Activated T-cell treated with anti-CD3 and anti-CD28 coated beads for 4 hours (primary cell): ENCODE measurements around the gene TMEM131.
"Not testable (repeated sequence)": the region's sequence is repeated elsewhere in the genome, so short reads cannot be mapped to it uniquely, and the experiment has no call there.

Experiments
- DNase-seq: peaks from one replicate; pipeline ENCODE4 v3.0.0-alpha.2; 2020

TMEM131 gene, protein sequence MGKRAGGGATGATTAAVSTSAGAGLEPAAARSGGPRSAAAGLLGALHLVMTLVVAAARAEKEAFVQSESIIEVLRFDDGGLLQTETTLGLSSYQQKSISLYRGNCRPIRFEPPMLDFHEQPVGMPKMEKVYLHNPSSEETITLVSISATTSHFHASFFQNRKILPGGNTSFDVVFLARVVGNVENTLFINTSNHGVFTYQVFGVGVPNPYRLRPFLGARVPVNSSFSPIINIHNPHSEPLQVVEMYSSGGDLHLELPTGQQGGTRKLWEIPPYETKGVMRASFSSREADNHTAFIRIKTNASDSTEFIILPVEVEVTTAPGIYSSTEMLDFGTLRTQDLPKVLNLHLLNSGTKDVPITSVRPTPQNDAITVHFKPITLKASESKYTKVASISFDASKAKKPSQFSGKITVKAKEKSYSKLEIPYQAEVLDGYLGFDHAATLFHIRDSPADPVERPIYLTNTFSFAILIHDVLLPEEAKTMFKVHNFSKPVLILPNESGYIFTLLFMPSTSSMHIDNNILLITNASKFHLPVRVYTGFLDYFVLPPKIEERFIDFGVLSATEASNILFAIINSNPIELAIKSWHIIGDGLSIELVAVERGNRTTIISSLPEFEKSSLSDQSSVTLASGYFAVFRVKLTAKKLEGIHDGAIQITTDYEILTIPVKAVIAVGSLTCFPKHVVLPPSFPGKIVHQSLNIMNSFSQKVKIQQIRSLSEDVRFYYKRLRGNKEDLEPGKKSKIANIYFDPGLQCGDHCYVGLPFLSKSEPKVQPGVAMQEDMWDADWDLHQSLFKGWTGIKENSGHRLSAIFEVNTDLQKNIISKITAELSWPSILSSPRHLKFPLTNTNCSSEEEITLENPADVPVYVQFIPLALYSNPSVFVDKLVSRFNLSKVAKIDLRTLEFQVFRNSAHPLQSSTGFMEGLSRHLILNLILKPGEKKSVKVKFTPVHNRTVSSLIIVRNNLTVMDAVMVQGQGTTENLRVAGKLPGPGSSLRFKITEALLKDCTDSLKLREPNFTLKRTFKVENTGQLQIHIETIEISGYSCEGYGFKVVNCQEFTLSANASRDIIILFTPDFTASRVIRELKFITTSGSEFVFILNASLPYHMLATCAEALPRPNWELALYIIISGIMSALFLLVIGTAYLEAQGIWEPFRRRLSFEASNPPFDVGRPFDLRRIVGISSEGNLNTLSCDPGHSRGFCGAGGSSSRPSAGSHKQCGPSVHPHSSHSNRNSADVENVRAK (N-terminal part only)

DNA sequence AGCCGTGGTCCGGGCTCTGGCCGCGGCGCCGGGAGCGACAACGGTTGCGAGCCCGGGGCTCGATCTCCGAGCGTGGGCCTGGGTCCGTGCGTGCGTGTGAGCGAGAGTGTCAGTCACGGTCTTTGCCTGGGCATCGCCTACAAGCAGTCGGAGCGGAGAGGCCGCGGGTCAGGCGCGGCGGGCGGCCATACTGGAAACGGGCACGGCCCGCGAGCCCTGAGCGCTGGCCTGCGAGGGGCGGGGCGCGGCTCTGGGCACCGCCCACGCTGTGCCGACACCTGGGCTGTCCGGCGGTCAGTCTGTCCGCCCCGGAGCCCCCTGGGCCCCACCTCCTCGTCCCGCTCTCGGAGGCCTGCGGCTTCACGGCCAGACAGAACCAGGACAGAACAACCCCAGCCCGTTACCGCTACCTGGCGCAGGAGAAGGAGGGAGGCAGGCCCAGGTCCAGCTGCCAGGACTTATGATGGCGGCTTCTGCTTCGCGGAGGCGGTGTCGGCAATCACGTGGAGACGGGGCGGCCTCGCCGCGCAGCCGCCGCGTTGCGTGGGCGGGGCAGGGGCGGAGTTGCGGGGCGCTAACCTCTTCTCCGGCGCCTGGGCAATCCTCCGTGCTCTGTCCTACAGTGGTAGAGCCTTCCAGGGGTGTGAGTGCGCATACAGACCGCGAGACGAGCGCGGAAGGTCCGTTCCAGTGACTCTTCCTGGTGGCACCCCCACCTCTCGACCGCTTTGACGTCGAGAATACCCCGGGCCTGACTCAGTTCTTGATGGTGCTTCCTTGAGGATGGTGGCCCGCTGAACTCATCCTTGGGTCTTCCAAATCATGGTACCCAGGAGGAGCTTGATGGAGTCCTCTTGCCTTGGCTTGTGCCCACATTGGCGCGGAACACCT is at the start of gene TMEM131:
Gene TMEM131, minus strand, starts transcription at position 215 of the 891 bp plus-strand sequence. CDS start 286 bp downstream, outside the sequence.
- DNase-seq = peak; percentile 95

- DNase-seq = not testable (repeated sequence)
Measured at GRCh38 chr2:98044730-98045129, 49.0 kb upstream of the TMEM131 start.

DNA sequence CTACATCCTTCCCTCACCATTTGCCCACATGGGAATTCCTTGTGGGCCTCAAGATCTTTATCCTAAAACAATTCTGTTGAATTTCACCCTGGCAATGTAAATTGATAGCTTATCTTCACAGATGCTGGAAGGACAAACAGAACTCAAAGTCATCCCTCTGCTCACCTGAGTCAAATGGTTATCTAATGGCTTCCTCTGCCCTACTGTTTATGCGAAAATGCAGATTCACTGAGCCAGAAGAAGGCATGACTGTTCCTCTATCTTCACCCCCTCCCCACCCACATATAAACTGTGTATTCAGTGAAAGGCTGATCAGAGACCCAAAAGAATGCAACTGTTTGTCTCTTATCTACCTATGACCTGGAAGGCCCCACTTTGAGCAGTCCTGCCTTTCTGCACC is 47.4 kb upstream of the TMEM131 start:
- no peak for DNase-seq

DNA sequence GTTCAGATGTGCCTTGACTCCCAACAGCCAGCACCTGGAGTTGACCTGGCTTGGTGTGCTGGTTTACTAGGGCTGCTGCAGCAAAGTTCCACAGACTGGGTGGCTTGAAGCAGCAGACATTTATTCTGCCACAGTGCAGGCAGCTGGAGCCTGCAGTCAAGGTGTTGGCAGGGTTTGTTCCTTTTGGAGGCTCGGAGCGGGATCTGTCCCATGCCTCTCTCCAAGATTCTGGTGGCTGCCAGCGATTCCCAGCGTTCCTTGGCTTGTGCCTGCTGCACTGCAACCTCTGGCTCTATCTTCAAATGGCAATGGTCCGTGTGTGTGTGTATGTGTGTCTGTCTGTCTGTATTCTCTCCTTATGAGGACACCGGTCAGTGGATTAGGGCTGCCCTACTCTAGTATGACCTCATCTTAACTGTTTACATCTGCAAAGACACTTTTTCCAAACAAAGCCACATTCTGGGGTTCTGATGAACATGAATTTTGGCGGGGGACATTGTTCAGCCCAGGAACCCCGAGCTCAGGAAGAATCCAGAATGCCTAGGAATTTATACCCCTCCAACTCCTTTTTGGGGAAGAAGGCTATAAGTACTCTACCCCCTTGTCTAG is 44.7 kb upstream of the TMEM131 start:
- no peak for DNase-seq

DNA sequence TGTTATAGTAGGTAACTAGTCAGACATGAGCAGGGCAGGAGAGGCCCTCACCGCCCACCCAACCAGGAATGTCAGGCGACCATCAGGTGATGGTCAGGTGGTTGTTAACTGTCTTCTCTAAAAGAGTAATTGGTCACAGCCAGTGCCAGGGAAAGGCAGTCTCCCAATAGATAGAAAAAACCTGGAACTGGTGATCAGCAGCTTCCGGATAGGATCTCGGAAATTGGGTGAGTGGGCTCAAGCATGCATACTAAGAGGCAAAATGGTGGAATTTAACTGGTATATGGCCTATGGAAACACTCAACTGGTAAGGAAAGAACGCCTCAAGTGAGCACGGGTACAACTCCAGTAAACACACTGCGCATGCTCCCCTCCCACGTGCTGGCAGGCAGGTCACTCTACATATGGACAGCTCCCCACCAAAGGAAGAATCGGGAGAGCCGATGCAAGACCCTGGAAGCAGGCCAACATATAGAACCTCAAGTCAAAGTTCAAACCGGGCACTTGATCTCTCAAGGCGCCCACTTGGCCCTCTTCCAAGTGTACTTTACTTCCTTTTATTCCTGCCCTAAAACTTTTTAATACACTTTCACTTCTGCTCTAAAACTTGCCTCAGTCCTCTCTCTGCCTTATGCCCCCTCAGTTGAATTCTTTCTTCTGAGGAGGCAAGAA is 43.5 kb upstream of the TMEM131 start:
- DNase-seq = no peak

GRCh38 chr2:98037666-98038336 is 42.1 kb upstream of the TMEM131 start:
- no peak for DNase-seq

DNA sequence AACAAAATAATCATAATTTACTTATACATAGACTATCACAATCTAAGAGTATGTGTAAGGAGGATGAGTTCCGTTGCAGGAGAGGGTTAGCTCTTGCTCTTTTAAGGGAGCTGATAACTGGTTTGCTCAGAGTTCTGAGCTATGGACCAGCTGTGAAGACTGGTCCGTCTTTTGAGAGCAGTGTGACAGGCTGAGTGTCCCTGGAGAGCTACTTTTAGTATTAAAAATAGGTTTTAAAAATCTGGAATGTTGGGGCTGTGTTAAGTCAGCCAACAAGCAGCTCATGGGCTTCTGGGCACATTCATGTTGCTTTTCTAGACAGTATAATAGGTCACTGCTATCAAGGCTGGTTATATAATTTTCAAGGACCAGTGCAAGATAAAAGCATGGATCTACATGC is 41.5 kb upstream of the TMEM131 start:
- DNase-seq = no peak

GRCh38 chr2:98036349-98037000 is 40.7 kb upstream of the TMEM131 start:
- DNase-seq = no peak

DNA sequence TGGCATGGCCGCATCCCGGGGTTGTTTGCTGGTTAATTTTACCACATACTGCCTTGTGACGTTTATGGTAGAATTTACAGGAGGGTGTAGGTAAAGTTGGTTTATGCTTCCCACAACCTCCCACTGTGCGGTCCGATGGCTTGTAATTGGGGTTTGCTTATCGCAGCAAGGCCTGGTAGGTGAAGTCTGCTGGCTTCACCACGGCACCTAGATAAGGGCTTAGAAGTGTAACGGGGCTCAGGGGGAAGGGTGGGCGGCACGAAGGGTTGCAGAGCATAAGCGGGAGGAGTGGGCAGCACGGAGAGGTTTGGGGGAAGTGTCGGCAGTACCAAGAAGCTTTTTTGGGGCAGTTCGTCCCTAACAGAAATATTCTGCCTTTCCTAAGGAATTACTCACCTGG is 39.0 kb upstream of the TMEM131 start:
- DNase-seq = no peak

DNA sequence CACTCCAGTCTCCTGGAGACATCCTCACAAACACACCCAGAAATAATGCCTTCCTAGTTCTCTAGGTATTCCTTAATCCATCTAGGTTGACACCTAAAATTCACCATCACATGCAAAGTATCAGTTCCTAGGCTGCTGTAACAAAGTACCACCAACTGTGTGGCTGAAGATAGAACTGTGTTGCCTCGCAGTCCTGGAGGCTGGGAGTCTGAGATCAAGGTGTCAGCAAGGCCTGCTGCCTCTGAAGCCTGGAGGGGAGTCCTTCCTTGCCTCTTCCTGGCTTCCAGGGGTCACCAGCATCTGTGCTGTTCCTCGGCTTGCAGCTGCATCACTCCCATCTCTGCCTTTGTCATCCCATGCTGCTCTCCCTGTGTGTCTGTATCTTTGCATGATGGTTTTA is 36.3 kb upstream of the TMEM131 start:
- DNase-seq = no peak

- DNase-seq = no peak
Measured at GRCh38 chr2:98029718-98030222, 34.0 kb upstream of the TMEM131 start.

DNA sequence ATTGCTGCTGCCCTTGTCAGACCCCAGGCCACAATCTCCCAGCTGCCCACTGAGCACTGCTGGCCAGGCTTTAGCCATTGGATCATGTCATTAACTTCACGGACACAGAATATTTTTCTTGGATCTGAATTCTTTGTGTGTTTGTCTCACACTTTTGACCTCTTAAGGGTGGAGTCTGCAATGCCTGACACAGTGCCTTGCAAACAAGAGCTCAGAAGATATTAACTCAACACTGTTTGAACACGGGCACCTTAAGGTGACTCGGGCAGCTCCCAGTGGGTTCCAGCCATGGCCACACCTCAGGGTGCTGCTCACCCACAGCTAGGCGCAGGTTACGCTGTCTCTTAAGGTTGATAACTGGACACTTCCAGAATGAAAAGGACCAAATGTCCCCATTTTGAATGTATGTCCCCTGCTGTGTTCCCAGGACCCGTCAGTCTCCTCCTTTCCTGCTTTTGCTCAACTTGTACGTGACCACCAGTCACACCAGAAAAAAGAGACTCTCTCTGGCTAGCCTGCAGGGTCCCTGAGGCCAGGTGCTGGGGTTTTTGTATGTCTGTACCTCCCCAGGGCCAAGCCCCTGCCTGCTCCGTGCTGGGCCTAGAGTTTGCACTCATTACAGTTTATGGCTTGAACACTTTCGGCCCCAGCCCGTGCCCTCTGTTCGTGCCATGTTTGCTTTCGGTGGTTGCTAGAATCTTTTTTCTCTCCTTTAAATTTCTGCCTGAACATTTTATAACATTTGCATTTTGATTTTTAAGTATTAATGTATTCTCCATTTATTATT is 33.4 kb upstream of the TMEM131 start:
- DNase-seq = no peak

- DNase-seq = no peak
Measured at GRCh38 chr2:98028101-98028561, 32.4 kb upstream of the TMEM131 start.

GRCh38 chr2:98027538-98027937 is 31.8 kb upstream of the TMEM131 start:
- no peak for DNase-seq

DNA sequence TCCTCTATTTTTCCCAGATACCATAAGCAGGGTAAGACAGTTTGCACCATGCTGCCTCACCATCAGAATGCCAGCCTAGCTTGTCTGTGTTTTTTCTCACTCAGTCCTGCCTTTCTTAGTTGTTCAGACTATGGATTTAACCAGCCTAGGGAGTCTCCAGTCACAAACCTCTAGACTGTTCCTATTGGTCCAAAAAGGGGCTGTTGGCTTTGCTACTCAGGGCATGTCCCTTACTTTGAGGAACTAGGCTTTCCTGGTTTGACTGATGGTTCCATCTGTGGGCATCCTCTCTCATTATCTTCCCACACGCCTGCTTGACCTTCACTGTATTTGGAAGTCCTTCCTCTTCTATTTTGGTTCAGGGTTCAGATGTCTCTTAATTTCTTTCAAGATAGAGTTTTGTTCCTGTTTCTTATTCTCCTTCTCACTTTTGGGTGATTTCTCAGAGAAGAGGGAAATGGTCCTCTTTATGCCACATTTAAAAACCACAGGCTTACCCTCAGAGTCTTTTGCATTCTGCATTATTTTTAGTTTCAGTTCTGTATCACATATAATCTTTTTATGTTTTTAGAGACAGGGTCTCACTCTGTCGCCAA is 31.3 kb upstream of the TMEM131 start:
- DNase-seq = no peak

- DNase-seq = no peak
Measured at GRCh38 chr2:98026292-98026691, 30.5 kb upstream of the TMEM131 start.

- DNase-seq = no peak
Measured at GRCh38 chr2:98025481-98026037, 29.8 kb upstream of the TMEM131 start.

DNA sequence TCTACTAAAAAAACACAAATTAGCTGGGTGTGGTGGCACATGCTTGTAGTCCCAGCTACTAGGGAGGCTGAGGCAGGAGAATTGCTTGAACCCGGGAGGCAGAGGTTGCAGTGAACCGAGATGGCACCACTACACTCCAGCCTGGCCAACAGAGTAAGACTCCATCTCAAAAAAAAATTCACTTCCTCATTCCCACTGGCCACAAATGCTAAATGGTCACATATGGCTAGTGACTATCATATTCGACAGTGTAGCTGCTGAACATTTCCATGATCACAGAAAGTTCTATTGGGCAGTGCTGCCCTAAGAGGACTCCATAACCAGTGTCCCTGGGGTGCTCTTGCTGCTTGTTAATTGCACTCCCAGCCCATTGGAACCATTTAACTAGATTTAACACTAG is 26.3 kb upstream of the TMEM131 start:
- DNase-seq = not testable (repeated sequence)
